PC-9 (cell line): Measurements from ENCODE around the gene UBAC1. TPM values are rescaled to one million over a fixed set of nuclear protein-coding genes. Genes with fewer than 3 reads are reported as not detected.

Source experiments
- BruUV-seq: library from RNA; stranded (reverse); fragments of 400-500 nt; replicated peaks from 2 replicates; lab custom pipeline; 2021; lab: Mats Ljungman, UMichigan
- CTCF ChIA-PET: fragments of 300-600 bp; sonication (Branson Sonifier 250); formaldehyde crosslinking; loops from one replicate; lab custom pipeline; 2022; ENCODE audit warnings: antibody characterized with exemption; lab: Charles Lee
- POLR2A ChIA-PET: fragments of 300-600 bp; sonication (Branson Sonifier 250); formaldehyde crosslinking; loops from one replicate; lab custom pipeline; 2022; ENCODE audit warnings: antibody characterized with exemption; ENCODE audit not compliant: unreplicated experiment; lab: Charles Lee
- DNase-seq, 2 experiments: peaks; one replicate each; pipeline versions ENCODE4 v3.0.0 to v3.0.0-alpha.2; 2015 to 2022; ENCODE audit warnings: mixed read lengths in 1 of 2
- H2AFZ ChIP-seq: fragments of 200-600 bp; sonication (generic); 2 replicates; pipeline ENCODE4 v1.8.1; 2017; ENCODE audit warnings: antibody characterized with exemption
- H3F3A ChIP-seq: fragments of 200-600 bp; sonication (generic); 2 replicates; pipeline ENCODE4 v1.8.1; 2017; ENCODE audit warnings: antibody characterized with exemption, mild to moderate bottlenecking, low read depth; ENCODE audit not compliant: insufficient read depth
- H3K27ac ChIP-seq: fragments of 200-600 bp; sonication (generic); 2 replicates; pipeline ENCODE4 v1.6.1; 2016; ENCODE audit warnings: mixed run types
- H3K27me3 ChIP-seq: fragments of 200-600 bp; sonication (generic); 2 replicates; pipeline ENCODE4 v1.6.1; 2016; ENCODE audit warnings: low read depth, mixed run types; ENCODE audit not compliant: insufficient read depth
- H3K36me3 ChIP-seq: fragments of 200-600 bp; sonication (generic); 2 replicates; pipeline ENCODE4 v1.6.1; 2016; ENCODE audit warnings: low read depth, mixed run types
- H3K4me1 ChIP-seq: fragments of 200-600 bp; sonication (generic); replicated peaks from 2 replicates; pipeline ENCODE4 v1.6.1; 2016; ENCODE audit warnings: mixed run types; ENCODE audit not compliant: insufficient read depth
- H3K4me2 ChIP-seq: fragments of 200-600 bp; sonication (generic); 2 replicates; pipeline ENCODE4 v1.6.1; 2017; ENCODE audit warnings: mixed run types
- H3K4me3 ChIP-seq: fragments of 200-600 bp; sonication (generic); 2 replicates; pipeline ENCODE4 v1.6.1; 2016; ENCODE audit warnings: mixed run types
- H3K79me2 ChIP-seq: fragments of 200-600 bp; sonication (generic); 2 replicates; pipeline ENCODE4 v1.6.1; 2017; ENCODE audit warnings: low read depth, mixed run types
- H3K9me2 ChIP-seq: fragments of 200-600 bp; sonication (generic); 2 replicates; pipeline ENCODE4 v1.8.1; 2017; ENCODE audit warnings: mild to moderate bottlenecking; ENCODE audit not compliant: insufficient read depth
- H3K9me3 ChIP-seq: fragments of 200-600 bp; sonication (generic); 2 replicates; pipeline ENCODE4 v1.8.1; 2016; ENCODE audit warnings: low read depth; ENCODE audit not compliant: insufficient read depth
- H4K20me1 ChIP-seq: fragments of 200-600 bp; sonication (generic); 2 replicates; pipeline ENCODE4 v1.8.1; 2017; ENCODE audit not compliant: insufficient read depth
- CTCF ChIP-seq: fragments of 200-600 bp; sonication (generic); conservative IDR thresholded peaks from 2 replicates; pipeline ENCODE4 v1.6.1; 2017; ENCODE audit warnings: mixed run types, antibody characterized with exemption, mild to moderate bottlenecking, moderate library complexity
- EZH2 ChIP-seq: fragments of 200-600 bp; sonication (generic); IDR thresholded peaks from 2 replicates; pipeline ENCODE4 v1.8.0; 2017; ENCODE audit warnings: antibody characterized with exemption, low read depth
- intact Hi-C: fragments of 100-400 bp; cut with micrococcal nuclease; formaldehyde crosslinking; loops from one replicate; pipeline ENCODE4 v1.10.0; 2022; ENCODE audit not compliant: unreplicated experiment
- total RNA-seq: library from RNA; stranded (reverse); gene quantifications from 2 replicates; pipeline ENCODE4 v1.2.3, GENCODE V29; 2021

UBAC1 gene
- total RNA-seq, 1 experiment from 2014 or later, result 27.6 TPM

- POLR2A ChIA-PET, result no interaction called here
- BruUV-seq, result no TSS peak
- H3K4me3 ChIP-seq, result no peak overlapping the region
- H4K20me1 ChIP-seq, result no peaks in the 10 kb centered on the region
- no peaks in the 10 kb centered on the region for H3K9me2 ChIP-seq
- TF ChIP-seq EZH2 (no peak), CTCF (no peak)
- no peak overlapping the region for H3K27ac ChIP-seq
- H3F3A ChIP-seq, result no peaks in the 10 kb centered on the region
- intact Hi-C loops, result no loop called here
- H3K27me3 ChIP-seq, result no peaks in the 10 kb centered on the region
- no peaks in the 10 kb centered on the region for H3K36me3 ChIP-seq
- H3K4me2 ChIP-seq, result no peak overlapping the region
- no peak overlapping the region for H2AFZ ChIP-seq
- no peaks in the 10 kb centered on the region for H3K79me2 ChIP-seq
- DNase-seq, result no peak
- H3K4me1 ChIP-seq, result no peaks in the 10 kb centered on the region
- H3K9me3 ChIP-seq, result no peaks in the 10 kb centered on the region
- CTCF ChIA-PET, result no interaction called here
Observed at GRCh38 chr9:135998016-135998380, 36.8 kb upstream of the UBAC1 start.

- Histone ChIP-seq H4K20me1 (no peaks in the 10 kb centered on the region), H3K9me3 (no peaks in the 10 kb centered on the region), H3K27ac (no peak overlapping the region), H3K4me1 (no peaks in the 10 kb centered on the region), H3K4me2 (no peak overlapping the region), H3K9me2 (no peaks in the 10 kb centered on the region), H3K79me2 (no peaks in the 10 kb centered on the region), H3K4me3 (no peak overlapping the region), H2AFZ (no peak overlapping the region), H3K27me3 (no peaks in the 10 kb centered on the region), H3F3A (no peaks in the 10 kb centered on the region), H3K36me3 (no peaks in the 10 kb centered on the region)
- ChIA-PET POLR2A (no interaction called here), CTCF (no interaction called here)
- no TSS peak for BruUV-seq
- TF ChIP-seq EZH2, result no peak
- no peak for TF ChIP-seq CTCF
- intact Hi-C loops, result no loop called here
- no peak for DNase-seq
Observed at GRCh38 chr9:135997090-135998015, 36.2 kb upstream of the UBAC1 start.

- no peaks in the 10 kb centered on the region for H3K9me2 ChIP-seq
- no peaks in the 10 kb centered on the region for H3K27me3 ChIP-seq
- intact Hi-C loops, result no loop called here
- no peaks in the 10 kb centered on the region for H3K9me3 ChIP-seq
- CTCF ChIA-PET, result no interaction called here
- no peaks in the 10 kb centered on the region for H3F3A ChIP-seq
- DNase-seq, result no peak
- no peaks in the 10 kb centered on the region for H3K36me3 ChIP-seq
- TF ChIP-seq CTCF (no peak), EZH2 (no peak)
- H3K4me2 ChIP-seq, result no peak overlapping the region
- H3K27ac ChIP-seq, result no peak overlapping the region
- BruUV-seq, result no TSS peak
- H4K20me1 ChIP-seq, result no peaks in the 10 kb centered on the region
- H3K4me3 ChIP-seq, result no peak overlapping the region
- no peaks in the 10 kb centered on the region for H3K4me1 ChIP-seq
- H2AFZ ChIP-seq, result no peak overlapping the region
- POLR2A ChIA-PET, result no interaction called here
- H3K79me2 ChIP-seq, result no peaks in the 10 kb centered on the region
Observed at GRCh38 chr9:135995816-135996215, 34.6 kb upstream of the UBAC1 start.
